Measurements from ENCODE around the gene DNAH6. TPM values are rescaled to one million over a fixed set of nuclear protein-coding genes. Genes with fewer than 3 reads are reported as not detected.

DNAH6 gene
- total RNA-seq, 1 donor from 2014 or later = 2.6 TPM

DNA sequence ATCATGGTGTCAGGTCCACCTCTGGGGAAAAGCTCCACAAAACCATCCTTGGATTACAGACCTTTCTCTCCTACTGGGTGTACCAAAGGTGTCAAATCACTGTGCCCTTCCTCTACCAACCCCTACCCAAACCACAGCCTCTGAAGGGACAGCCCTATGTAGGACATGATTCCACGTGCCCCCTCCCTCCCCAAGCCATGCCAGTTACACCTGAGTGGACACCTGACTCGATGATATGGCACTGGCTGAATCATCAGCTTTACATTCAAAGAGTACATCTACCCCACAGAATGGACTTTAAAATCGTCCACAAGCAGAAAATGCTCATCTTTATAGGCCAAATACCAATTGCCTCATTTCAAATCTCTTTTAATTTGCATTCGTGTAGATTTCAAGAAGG lies 338.6 kb downstream of the DNAH6 start:
- no peak for DNase-seq (ENCODE audit: low spot score)
- H3K4me1 ChIP-seq = peaks cover 14% of the 10 kb centered on the region
- no peaks in the 10 kb centered on the region for H4K20me1 ChIP-seq (ENCODE audit: low read depth)
- no peaks in the 10 kb centered on the region for H3K36me3 ChIP-seq
- no peak overlapping the region for H3K4me3 ChIP-seq
- no peak overlapping the region for H3K27ac ChIP-seq
- TF ChIP-seq EZH2 (IDR thresholded peaks at IDR 0.05) = no peak
- TF ChIP-seq, protein P1, sequence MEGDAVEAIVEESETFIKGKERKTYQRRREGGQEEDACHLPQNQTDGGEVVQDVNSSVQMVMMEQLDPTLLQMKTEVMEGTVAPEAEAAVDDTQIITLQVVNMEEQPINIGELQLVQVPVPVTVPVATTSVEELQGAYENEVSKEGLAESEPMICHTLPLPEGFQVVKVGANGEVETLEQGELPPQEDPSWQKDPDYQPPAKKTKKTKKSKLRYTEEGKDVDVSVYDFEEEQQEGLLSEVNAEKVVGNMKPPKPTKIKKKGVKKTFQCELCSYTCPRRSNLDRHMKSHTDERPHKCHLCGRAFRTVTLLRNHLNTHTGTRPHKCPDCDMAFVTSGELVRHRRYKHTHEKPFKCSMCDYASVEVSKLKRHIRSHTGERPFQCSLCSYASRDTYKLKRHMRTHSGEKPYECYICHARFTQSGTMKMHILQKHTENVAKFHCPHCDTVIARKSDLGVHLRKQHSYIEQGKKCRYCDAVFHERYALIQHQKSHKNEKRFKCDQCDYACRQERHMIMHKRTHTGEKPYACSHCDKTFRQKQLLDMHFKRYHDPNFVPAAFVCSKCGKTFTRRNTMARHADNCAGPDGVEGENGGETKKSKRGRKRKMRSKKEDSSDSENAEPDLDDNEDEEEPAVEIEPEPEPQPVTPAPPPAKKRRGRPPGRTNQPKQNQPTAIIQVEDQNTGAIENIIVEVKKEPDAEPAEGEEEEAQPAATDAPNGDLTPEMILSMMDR (IDR thresholded peaks at IDR 0.05) = no peak
- no peak for TF ChIP-seq EZH2phosphoT487 (IDR thresholded peaks at IDR 0.05)
- H3K9ac ChIP-seq = no peak overlapping the region
- H3K27me3 ChIP-seq = peaks cover 40% of the 10 kb centered on the region
- H3K4me1 Mint-ChIP-seq = peaks cover 21% of the 10 kb centered on the region
- peaks cover 15% of the 10 kb centered on the region for H3F3A ChIP-seq (ENCODE audit: low read depth)
- H3K36me3 Mint-ChIP-seq = peaks cover 2% of the 10 kb centered on the region
- H3K79me2 ChIP-seq (ENCODE audit: low read depth) = no peaks in the 10 kb centered on the region
- no peak overlapping the region for H2AFZ ChIP-seq (replicated peaks)
- peaks cover 12% of the 10 kb centered on the region for H3K9me3 Mint-ChIP-seq
- no peak overlapping the region for H3K4me2 ChIP-seq
- no peak overlapping the region for H3K4me3 Mint-ChIP-seq
- peak overlapping the region; percentile 43 for H3K27ac Mint-ChIP-seq
- H3K27me3 Mint-ChIP-seq (ENCODE audit: insufficient read depth, low read depth) = peaks cover 8% of the 10 kb centered on the region
- no peaks in the 10 kb centered on the region for H3K9me3 ChIP-seq (ENCODE audit: low read depth)

DNA sequence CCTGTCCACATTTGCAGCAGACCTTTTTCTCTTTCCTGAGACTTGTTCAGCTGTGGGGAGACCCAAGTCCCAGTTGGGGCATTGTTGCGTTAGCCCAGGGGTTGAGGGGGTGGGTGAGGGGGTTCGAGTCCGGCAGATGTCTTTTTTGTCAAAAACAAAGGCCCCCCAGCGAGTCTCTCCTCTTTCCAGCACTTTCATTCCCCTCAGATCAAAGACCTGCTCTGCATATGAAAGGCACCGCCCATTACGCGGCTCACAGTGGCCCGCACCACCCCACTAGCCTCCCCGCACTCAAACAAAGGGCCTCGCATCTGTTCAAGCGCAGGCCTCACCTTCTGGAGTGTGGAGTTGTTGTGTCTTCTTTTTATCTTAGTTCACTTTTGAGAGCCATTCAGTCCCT lies 339.4 kb downstream of the DNAH6 start:
- Histone ChIP-seq H4K20me1 (ENCODE audit: low read depth) (no peaks in the 10 kb centered on the region), H3K9me3 (ENCODE audit: low read depth) (no peaks in the 10 kb centered on the region), H3K4me2 (peak overlapping the region; percentile 65), H3K27me3 (peaks cover 40% of the 10 kb centered on the region), H2AFZ (replicated peaks) (peak overlapping the region; percentile 7), H3K36me3 (no peaks in the 10 kb centered on the region), H3K27ac (no peak overlapping the region), H3K79me2 (ENCODE audit: low read depth) (no peaks in the 10 kb centered on the region), H3K4me1 (peaks cover 14% of the 10 kb centered on the region), H3K4me3 (peak overlapping the region; percentile 13), H3K9ac (no peak overlapping the region), H3F3A (ENCODE audit: low read depth) (peaks cover 15% of the 10 kb centered on the region)
- Mint-ChIP-seq H3K4me3 (no peak overlapping the region), H3K9me3 (peaks cover 12% of the 10 kb centered on the region), H3K27ac (peak overlapping the region; percentile 95), H3K4me1 (peaks cover 21% of the 10 kb centered on the region), H3K27me3 (ENCODE audit: insufficient read depth, low read depth) (peaks cover 8% of the 10 kb centered on the region), H3K36me3 (peaks cover 2% of the 10 kb centered on the region)
- peak; percentile 79 for DNase-seq (ENCODE audit: low spot score)
- TF ChIP-seq EZH2phosphoT487 (IDR thresholded peaks at IDR 0.05) (no peak), EZH2 (IDR thresholded peaks at IDR 0.05) (no peak)
- TF ChIP-seq, protein P1 (IDR thresholded peaks at IDR 0.05) = no peak

DNA sequence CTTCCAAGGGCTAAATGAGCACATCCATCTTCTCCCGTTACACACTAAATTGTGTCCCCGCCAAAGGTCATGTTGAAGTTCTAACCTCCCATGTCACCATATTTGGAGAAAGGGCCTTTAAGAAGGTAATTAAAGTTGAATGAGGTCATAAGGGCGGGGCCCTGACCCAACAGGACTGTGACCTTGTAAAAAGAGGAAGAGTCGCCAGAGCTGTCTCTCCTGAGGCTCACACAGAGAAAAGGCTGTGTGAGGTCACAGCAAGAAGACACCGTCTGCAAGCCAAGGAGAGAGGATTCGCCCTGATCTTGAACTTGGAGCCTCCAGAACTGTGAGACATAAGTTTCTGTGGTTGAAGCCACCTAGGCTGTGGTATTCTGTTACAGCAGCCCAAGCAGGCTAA lies 340.5 kb downstream of the DNAH6 start:
- no peak overlapping the region for H3K4me3 Mint-ChIP-seq
- Histone ChIP-seq H3K9ac (no peak overlapping the region), H3K4me3 (no peak overlapping the region), H3F3A (ENCODE audit: low read depth) (peaks cover 15% of the 10 kb centered on the region), H2AFZ (replicated peaks) (no peak overlapping the region), H3K4me1 (peaks cover 14% of the 10 kb centered on the region), H4K20me1 (ENCODE audit: low read depth) (no peaks in the 10 kb centered on the region), H3K36me3 (no peaks in the 10 kb centered on the region), H3K4me2 (no peak overlapping the region), H3K79me2 (ENCODE audit: low read depth) (no peaks in the 10 kb centered on the region), H3K9me3 (ENCODE audit: low read depth) (no peaks in the 10 kb centered on the region), H3K27ac (no peak overlapping the region), H3K27me3 (peaks cover 40% of the 10 kb centered on the region)
- TF ChIP-seq, protein P1 (IDR thresholded peaks at IDR 0.05) = no peak
- TF ChIP-seq EZH2phosphoT487 (IDR thresholded peaks at IDR 0.05) (no peak), EZH2 (IDR thresholded peaks at IDR 0.05) (no peak)
- H3K9me3 Mint-ChIP-seq = peaks cover 12% of the 10 kb centered on the region
- H3K27ac Mint-ChIP-seq = no peak overlapping the region
- H3K4me1 Mint-ChIP-seq = peaks cover 21% of the 10 kb centered on the region
- no peak for DNase-seq (ENCODE audit: low spot score)
- H3K36me3 Mint-ChIP-seq = peaks cover 2% of the 10 kb centered on the region
- H3K27me3 Mint-ChIP-seq (ENCODE audit: insufficient read depth, low read depth) = peaks cover 12% of the 10 kb centered on the region

Measured in neural progenitor cell (in vitro differentiated cells).